ENCODE measurements around the gene GDAP2. TPM values are rescaled to one million over a fixed set of nuclear protein-coding genes. Genes with fewer than 3 reads are reported as not detected.

The GDAP2 gene
- total RNA-seq, 1 experiment from 2014 or later: 26.4 TPM

- H2AFZ ChIP-seq (ENCODE audit: low read length): no peak overlapping the region
- H3K79me2 ChIP-seq (ENCODE audit: low read length): no peaks in the 10 kb centered on the region
- no peaks in the 10 kb centered on the region for H3K27me3 ChIP-seq (ENCODE audit: low read length)
- no peaks in the 10 kb centered on the region for H3K9me3 ChIP-seq (ENCODE audit: low read length)
- no peaks in the 10 kb centered on the region for H3K9me2 ChIP-seq (replicated peaks; ENCODE audit: insufficient read depth, low read length)
- DNase-seq: peak; percentile 92
- peaks cover 5% of the 10 kb centered on the region for H3K36me3 ChIP-seq (ENCODE audit: insufficient read depth, low read length)
- no peak overlapping the region for H3K4me3 ChIP-seq (ENCODE audit: low read length)
- no peaks in the 10 kb centered on the region for H4K20me1 ChIP-seq (ENCODE audit: insufficient read depth, low read depth, low read length)
- H3K9ac ChIP-seq (ENCODE audit: low read length): no peak overlapping the region
- H3K4me1 ChIP-seq (ENCODE audit: low read length): peaks cover 2% of the 10 kb centered on the region; the same call in 1 of the 2 replicates
- H3K27ac ChIP-seq (ENCODE audit: low read length): no peak overlapping the region
- no peak overlapping the region for H3K4me2 ChIP-seq (ENCODE audit: low read depth, low read length, poor library complexity, severe bottlenecking)
These were observed 33.8 kb downstream of the GDAP2 start for GRCh38 chr1:117895482-117896114.

- Histone ChIP-seq H3K9me2 (replicated peaks; ENCODE audit: insufficient read depth, low read length) (no peaks in the 10 kb centered on the region), H3K9me3 (ENCODE audit: low read length) (no peaks in the 10 kb centered on the region), H3K4me3 (ENCODE audit: low read length) (no peak overlapping the region), H3K4me1 (ENCODE audit: low read length) (peaks cover 2% of the 10 kb centered on the region; the same call in 1 of the 2 replicates), H4K20me1 (ENCODE audit: insufficient read depth, low read depth, low read length) (no peaks in the 10 kb centered on the region), H3K36me3 (ENCODE audit: insufficient read depth, low read length) (peaks cover 5% of the 10 kb centered on the region; the same call in 1 of the 2 replicates), H3K4me2 (ENCODE audit: low read depth, low read length, poor library complexity, severe bottlenecking) (no peak overlapping the region), H3K27me3 (ENCODE audit: low read length) (no peaks in the 10 kb centered on the region), H2AFZ (ENCODE audit: low read length) (no peak overlapping the region), H3K27ac (ENCODE audit: low read length) (no peak overlapping the region), H3K79me2 (ENCODE audit: low read length) (no peaks in the 10 kb centered on the region), H3K9ac (ENCODE audit: low read length) (no peak overlapping the region)
- DNase-seq: no peak
These were observed 35.3 kb downstream of the GDAP2 start for GRCh38 chr1:117894078-117894477.

- no peak overlapping the region for H2AFZ ChIP-seq (ENCODE audit: low read length)
- no peak overlapping the region for H3K27ac ChIP-seq (ENCODE audit: low read length)
- no peaks in the 10 kb centered on the region for H3K27me3 ChIP-seq (ENCODE audit: low read length)
- H3K4me3 ChIP-seq (ENCODE audit: low read length): no peak overlapping the region
- H3K4me2 ChIP-seq (ENCODE audit: low read depth, low read length, poor library complexity, severe bottlenecking): no peak overlapping the region
- no peak overlapping the region for H3K9ac ChIP-seq (ENCODE audit: low read length)
- H3K9me2 ChIP-seq (replicated peaks; ENCODE audit: insufficient read depth, low read length): no peaks in the 10 kb centered on the region
- no peaks in the 10 kb centered on the region for H4K20me1 ChIP-seq (ENCODE audit: insufficient read depth, low read depth, low read length)
- peaks cover 2% of the 10 kb centered on the region; the same call in 1 of the 2 replicates for H3K4me1 ChIP-seq (ENCODE audit: low read length)
- no peaks in the 10 kb centered on the region for H3K9me3 ChIP-seq (ENCODE audit: low read length)
- no peaks in the 10 kb centered on the region for H3K79me2 ChIP-seq (ENCODE audit: low read length)
- DNase-seq: no peak
- H3K36me3 ChIP-seq (ENCODE audit: insufficient read depth, low read length): peaks cover 5% of the 10 kb centered on the region; the same call in 1 of the 2 replicates
These were observed 36.9 kb downstream of the GDAP2 start for GRCh38 chr1:117892512-117892911.

GRCh38 chr1:117890452-117890851 is 39.0 kb downstream of the GDAP2 start:
- Histone ChIP-seq H3K79me2 (ENCODE audit: low read length) (no peaks in the 10 kb centered on the region), H3K9me2 (replicated peaks; ENCODE audit: insufficient read depth, low read length) (no peaks in the 10 kb centered on the region), H3K9me3 (ENCODE audit: low read length) (no peaks in the 10 kb centered on the region), H2AFZ (ENCODE audit: low read length) (no peak overlapping the region), H3K4me3 (ENCODE audit: low read length) (no peak overlapping the region), H3K4me1 (ENCODE audit: low read length) (peaks cover 2% of the 10 kb centered on the region; the same call in 1 of the 2 replicates), H3K36me3 (ENCODE audit: insufficient read depth, low read length) (peaks cover 5% of the 10 kb centered on the region; the same call in 1 of the 2 replicates), H4K20me1 (ENCODE audit: insufficient read depth, low read depth, low read length) (no peaks in the 10 kb centered on the region), H3K27ac (ENCODE audit: low read length) (no peak overlapping the region), H3K9ac (ENCODE audit: low read length) (no peak overlapping the region), H3K27me3 (ENCODE audit: low read length) (no peaks in the 10 kb centered on the region), H3K4me2 (ENCODE audit: low read depth, low read length, poor library complexity, severe bottlenecking) (no peak overlapping the region)
- no peak for DNase-seq

GRCh38 chr1:117886101-117886795 is 43.2 kb downstream of the GDAP2 start:
- no peaks in the 10 kb centered on the region for H4K20me1 ChIP-seq (ENCODE audit: insufficient read depth, low read depth, low read length)
- no peak for DNase-seq
- H3K4me1 ChIP-seq (ENCODE audit: low read length): no peaks in the 10 kb centered on the region
- H3K4me3 ChIP-seq (ENCODE audit: low read length): no peak overlapping the region
- no peak overlapping the region for H3K27ac ChIP-seq (ENCODE audit: low read length)
- no peak overlapping the region for H3K4me2 ChIP-seq (ENCODE audit: low read depth, low read length, poor library complexity, severe bottlenecking)
- no peaks in the 10 kb centered on the region for H3K9me2 ChIP-seq (replicated peaks; ENCODE audit: insufficient read depth, low read length)
- H3K79me2 ChIP-seq (ENCODE audit: low read length): no peaks in the 10 kb centered on the region
- H2AFZ ChIP-seq (ENCODE audit: low read length): no peak overlapping the region
- no peaks in the 10 kb centered on the region for H3K27me3 ChIP-seq (ENCODE audit: low read length)
- peaks cover 2% of the 10 kb centered on the region; the same call in 1 of the 2 replicates for H3K36me3 ChIP-seq (ENCODE audit: insufficient read depth, low read length)
- no peak overlapping the region for H3K9ac ChIP-seq (ENCODE audit: low read length)
- H3K9me3 ChIP-seq (ENCODE audit: low read length): no peaks in the 10 kb centered on the region

- no peaks in the 10 kb centered on the region for H3K79me2 ChIP-seq (ENCODE audit: low read length)
- H3K27me3 ChIP-seq (ENCODE audit: low read length): no peaks in the 10 kb centered on the region
- no peaks in the 10 kb centered on the region for H4K20me1 ChIP-seq (ENCODE audit: insufficient read depth, low read depth, low read length)
- H3K9me3 ChIP-seq (ENCODE audit: low read length): no peaks in the 10 kb centered on the region
- no peaks in the 10 kb centered on the region for H3K36me3 ChIP-seq (ENCODE audit: insufficient read depth, low read length)
- DNase-seq: no peak
- H3K4me3 ChIP-seq (ENCODE audit: low read length): no peak overlapping the region
- no peaks in the 10 kb centered on the region for H3K9me2 ChIP-seq (replicated peaks; ENCODE audit: insufficient read depth, low read length)
- no peak overlapping the region for H3K4me2 ChIP-seq (ENCODE audit: low read depth, low read length, poor library complexity, severe bottlenecking)
- H3K4me1 ChIP-seq (ENCODE audit: low read length): no peaks in the 10 kb centered on the region
- H2AFZ ChIP-seq (ENCODE audit: low read length): no peak overlapping the region
- H3K9ac ChIP-seq (ENCODE audit: low read length): no peak overlapping the region
- H3K27ac ChIP-seq (ENCODE audit: low read length): no peak overlapping the region
These were observed 45.8 kb downstream of the GDAP2 start for GRCh38 chr1:117883616-117884015.

- no peaks in the 10 kb centered on the region for H3K27me3 ChIP-seq (ENCODE audit: low read length)
- H3K4me1 ChIP-seq (ENCODE audit: low read length): no peaks in the 10 kb centered on the region
- H3K79me2 ChIP-seq (ENCODE audit: low read length): no peaks in the 10 kb centered on the region
- no peak overlapping the region for H3K4me2 ChIP-seq (ENCODE audit: low read depth, low read length, poor library complexity, severe bottlenecking)
- H3K27ac ChIP-seq (ENCODE audit: low read length): no peak overlapping the region
- no peaks in the 10 kb centered on the region for H3K9me2 ChIP-seq (replicated peaks; ENCODE audit: insufficient read depth, low read length)
- no peak overlapping the region for H3K4me3 ChIP-seq (ENCODE audit: low read length)
- H3K9ac ChIP-seq (ENCODE audit: low read length): no peak overlapping the region
- no peaks in the 10 kb centered on the region for H3K9me3 ChIP-seq (ENCODE audit: low read length)
- peaks cover 10% of the 10 kb centered on the region; the same call in 1 of the 2 replicates for H3K36me3 ChIP-seq (ENCODE audit: insufficient read depth, low read length)
- DNase-seq: no peak
- H2AFZ ChIP-seq (ENCODE audit: low read length): no peak overlapping the region
- no peaks in the 10 kb centered on the region for H4K20me1 ChIP-seq (ENCODE audit: insufficient read depth, low read depth, low read length)
These were observed 50.1 kb downstream of the GDAP2 start for GRCh38 chr1:117879284-117879683.

GRCh38 chr1:117877823-117878222 is 51.6 kb downstream of the GDAP2 start:
- no peaks in the 10 kb centered on the region for H3K9me2 ChIP-seq (replicated peaks; ENCODE audit: insufficient read depth, low read length)
- DNase-seq: no peak
- peaks cover 2% of the 10 kb centered on the region; the same call in 1 of the 2 replicates for H3K9me3 ChIP-seq (ENCODE audit: low read length)
- no peaks in the 10 kb centered on the region for H3K4me1 ChIP-seq (ENCODE audit: low read length)
- no peaks in the 10 kb centered on the region for H3K79me2 ChIP-seq (ENCODE audit: low read length)
- H2AFZ ChIP-seq (ENCODE audit: low read length): no peak overlapping the region
- H3K4me3 ChIP-seq (ENCODE audit: low read length): no peak overlapping the region
- no peak overlapping the region for H3K4me2 ChIP-seq (ENCODE audit: low read depth, low read length, poor library complexity, severe bottlenecking)
- H3K9ac ChIP-seq (ENCODE audit: low read length): no peak overlapping the region
- no peak overlapping the region for H3K27ac ChIP-seq (ENCODE audit: low read length)
- H3K27me3 ChIP-seq (ENCODE audit: low read length): no peaks in the 10 kb centered on the region
- peaks cover 10% of the 10 kb centered on the region; the same call in 1 of the 2 replicates for H3K36me3 ChIP-seq (ENCODE audit: insufficient read depth, low read length)
- no peaks in the 10 kb centered on the region for H4K20me1 ChIP-seq (ENCODE audit: insufficient read depth, low read depth, low read length)
